ENCODE results near the gene HDC. TPM values are rescaled to one million over a fixed set of nuclear protein-coding genes. Genes with fewer than 3 reads are reported as not detected.

The HDC gene
- total and polyA plus RNA-seq, 2 of the 13 experiments (the other 11 are each of a cell fraction or from before 2014, with no cell fraction given), result not detected

DNA sequence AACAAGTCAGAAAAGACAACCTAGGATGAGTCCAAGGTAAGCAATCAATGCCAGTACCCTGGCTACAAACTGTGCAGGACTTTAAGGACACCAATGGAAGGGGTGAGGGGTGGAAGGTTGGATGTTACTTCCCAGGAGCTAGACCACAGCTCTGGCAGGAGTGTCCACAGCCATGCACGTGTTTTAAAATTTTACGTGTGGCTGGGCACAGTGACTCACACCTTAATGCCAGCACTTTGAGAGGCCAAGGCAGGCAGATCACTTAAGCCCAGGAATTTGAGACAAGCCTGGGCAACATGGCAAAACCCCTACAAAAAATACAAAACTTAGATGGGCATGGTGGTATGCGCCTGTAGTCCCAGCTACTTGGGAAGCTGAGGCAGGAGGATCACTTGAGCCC lies 14.7 kb upstream of the HDC start:
- TF ChIP-seq SMYD3 (CRISPR knock-in tag; IDR thresholded peaks at IDR 0.05) (no peak), PAF1 (CRISPR knock-in tag; IDR thresholded peaks at IDR 0.05) (no peak), ZFX (CRISPR knock-in tag; IDR thresholded peaks at IDR 0.05; ENCODE audit: low read depth) (no peak), KAT8 (CRISPR knock-in tag; IDR thresholded peaks at IDR 0.05) (no peak), ZNF878 (CRISPR knock-in tag; IDR thresholded peaks at IDR 0.05) (no peak), HNRNPLL (IDR thresholded peaks at IDR 0.05; ENCODE audit: low read depth, low read length, poor library complexity, severe bottlenecking) (no peak), ZC3H4 (CRISPR knock-in tag; IDR thresholded peaks at IDR 0.05; ENCODE audit: borderline replicate concordance) (no peak), ZNF232 (CRISPR knock-in tag; IDR thresholded peaks at IDR 0.05; ENCODE audit: borderline replicate concordance) (no peak), FOSL2 (CRISPR knock-in tag; IDR thresholded peaks at IDR 0.05) (no peak), ZSCAN9 (CRISPR knock-in tag; IDR thresholded peaks at IDR 0.05; ENCODE audit: borderline replicate concordance) (no peak), ATF7-NPFF (CRISPR knock-in tag; IDR thresholded peaks at IDR 0.05; ENCODE audit: low read depth) (no peak), ZNF678 (CRISPR knock-in tag; IDR thresholded peaks at IDR 0.05) (no peak), ZFP41 (CRISPR knock-in tag; IDR thresholded peaks at IDR 0.05; ENCODE audit: borderline replicate concordance) (no peak), ZNF337 (CRISPR knock-in tag; IDR thresholded peaks at IDR 0.05; ENCODE audit: borderline replicate concordance, low read depth) (no peak), RBAK (CRISPR knock-in tag; IDR thresholded peaks at IDR 0.05) (no peak), ZNF18 (CRISPR knock-in tag; IDR thresholded peaks at IDR 0.05; ENCODE audit: insufficient replicate concordance) (no peak), ZNF441 (CRISPR knock-in tag; IDR thresholded peaks at IDR 0.05; ENCODE audit: borderline replicate concordance) (no peak)
- Histone ChIP-seq H3K4me3 (replicated peaks in 1 of 3; ENCODE audit: insufficient read depth in 1 of 3, low read depth in 2 of 3, low read length in 3 of 3) (no peak overlapping the region), H3K4me2 (ENCODE audit: low read depth, low read length) (no peak overlapping the region), H3K36me3 (replicated peaks in 1 of 2; ENCODE audit: control insufficient read depth in 1 of 2, insufficient read depth in 2 of 2, low read length in 2 of 2) (no peaks in the 10 kb centered on the region; a peak in 1 of 5 replicates), H3K9ac (ENCODE audit: insufficient read depth, low read depth, low read length) (no peak overlapping the region), H3K27me3 (ENCODE audit: control insufficient read depth in 1 of 2, insufficient read depth in 2 of 2, low read length in 2 of 2) (no peaks in the 10 kb centered on the region), H3K4me1 (ENCODE audit: insufficient read depth, low read length) (no peaks in the 10 kb centered on the region), H3K27ac (ENCODE audit: extremely low read length, insufficient read depth, low read length) (no peak overlapping the region), H2AFZ (ENCODE audit: low read length) (no peak overlapping the region), H4K20me1 (ENCODE audit: insufficient read depth, low read length) (no peaks in the 10 kb centered on the region), H3K9me3 (ENCODE audit: low read length) (no peaks in the 10 kb centered on the region), H3K79me2 (ENCODE audit: insufficient read depth, low read length) (no peaks in the 10 kb centered on the region)
- POLR2A ChIA-PET, result no interaction called here
- DNase-seq (ENCODE audit: low spot score) (no peak), FAIRE-seq (no peak), ATAC-seq (no peak)
- intact Hi-C loops (cut with micrococcal nuclease; ENCODE audit: unreplicated experiment), result no loop called here
- 96% methylated on average over 3 of the region's 3 CpGs for WGBS (ENCODE audit: low lambda C conversion rate)
- CTCF ChIA-PET (ENCODE audit: low intra/inter-chr PET ratio, low total read pairs), result no interaction called here
- BruUV-seq (replicated peaks), result no TSS peak
- in situ Hi-C loops (cut with HindIII; ENCODE audit: extremely low pct_ligation_motif_present, low pct_unique_long_range_greater_than_20kb), result no loop called here
